Neural cell (in vitro differentiated cells): ENCODE measurements around the gene ATP1A1.

Source experiments
- CTCF ChIP-seq: fragments of 450-650 bp; IDR thresholded peaks from 2 replicates; pipeline ENCODE4 v1.5.1; 2014; ENCODE audit warnings: antibody characterized with exemption, mild to moderate bottlenecking, moderate library complexity; ENCODE audit not compliant: poor library complexity, severe bottlenecking
- EP300 ChIP-seq: fragments of 450-650 bp; conservative IDR thresholded peaks from 2 replicates; pipeline ENCODE4 v1.6.1; 2014; ENCODE audit warnings: antibody characterized with exemption, mild to moderate bottlenecking, moderate library complexity; ENCODE audit not compliant: poor library complexity, severe bottlenecking
- EZH2 ChIP-seq: fragments of 200-600, 300-800 bp; shearing (Covaris generic), sonication (generic); IDR thresholded peaks from 2 replicates; pipeline ENCODE4 v1.6.1; 2014; ENCODE audit warnings: antibody characterized with exemption, low read length, borderline replicate concordance, mild to moderate bottlenecking; ENCODE audit not compliant: insufficient read depth, poor library complexity, severe bottlenecking
- POLR2AphosphoS5 ChIP-seq: IDR thresholded peaks from 2 replicates; pipeline ENCODE4 v1.6.1; 2012
- RAD21 ChIP-seq: fragments of 450-650 bp; conservative IDR thresholded peaks from 2 replicates; pipeline ENCODE4 v1.6.1; 2014; ENCODE audit warnings: antibody characterized with exemption, mild to moderate bottlenecking, moderate library complexity
- SMC3 ChIP-seq: fragments of 450-650 bp; conservative IDR thresholded peaks from 2 replicates; pipeline ENCODE4 v1.6.1; 2014; ENCODE audit warnings: antibody characterized with exemption, mild to moderate bottlenecking, moderate library complexity; ENCODE audit not compliant: poor library complexity
- TAF1 ChIP-seq: IDR thresholded peaks from 2 replicates; pipeline ENCODE4 v1.6.1; 2012; ENCODE audit warnings: low read depth
- TF ChIP-seq, protein P1 (sequence below): IDR thresholded peaks from 2 replicates; pipeline ENCODE4 v1.6.1; 2012; ENCODE audit warnings: borderline replicate concordance

GRCh38 chr1:116411784-116412479 lies 38.9 kb downstream of the ATP1A1 start:
- TF ChIP-seq CTCF: no peak
- no peak for TF ChIP-seq EP300
- TF ChIP-seq EZH2: no peak
- no peak for TF ChIP-seq POLR2AphosphoS5
- TF ChIP-seq SMC3: no peak
- no peak for TF ChIP-seq TAF1
- no peak for TF ChIP-seq RAD21
- TF ChIP-seq, protein P1, sequence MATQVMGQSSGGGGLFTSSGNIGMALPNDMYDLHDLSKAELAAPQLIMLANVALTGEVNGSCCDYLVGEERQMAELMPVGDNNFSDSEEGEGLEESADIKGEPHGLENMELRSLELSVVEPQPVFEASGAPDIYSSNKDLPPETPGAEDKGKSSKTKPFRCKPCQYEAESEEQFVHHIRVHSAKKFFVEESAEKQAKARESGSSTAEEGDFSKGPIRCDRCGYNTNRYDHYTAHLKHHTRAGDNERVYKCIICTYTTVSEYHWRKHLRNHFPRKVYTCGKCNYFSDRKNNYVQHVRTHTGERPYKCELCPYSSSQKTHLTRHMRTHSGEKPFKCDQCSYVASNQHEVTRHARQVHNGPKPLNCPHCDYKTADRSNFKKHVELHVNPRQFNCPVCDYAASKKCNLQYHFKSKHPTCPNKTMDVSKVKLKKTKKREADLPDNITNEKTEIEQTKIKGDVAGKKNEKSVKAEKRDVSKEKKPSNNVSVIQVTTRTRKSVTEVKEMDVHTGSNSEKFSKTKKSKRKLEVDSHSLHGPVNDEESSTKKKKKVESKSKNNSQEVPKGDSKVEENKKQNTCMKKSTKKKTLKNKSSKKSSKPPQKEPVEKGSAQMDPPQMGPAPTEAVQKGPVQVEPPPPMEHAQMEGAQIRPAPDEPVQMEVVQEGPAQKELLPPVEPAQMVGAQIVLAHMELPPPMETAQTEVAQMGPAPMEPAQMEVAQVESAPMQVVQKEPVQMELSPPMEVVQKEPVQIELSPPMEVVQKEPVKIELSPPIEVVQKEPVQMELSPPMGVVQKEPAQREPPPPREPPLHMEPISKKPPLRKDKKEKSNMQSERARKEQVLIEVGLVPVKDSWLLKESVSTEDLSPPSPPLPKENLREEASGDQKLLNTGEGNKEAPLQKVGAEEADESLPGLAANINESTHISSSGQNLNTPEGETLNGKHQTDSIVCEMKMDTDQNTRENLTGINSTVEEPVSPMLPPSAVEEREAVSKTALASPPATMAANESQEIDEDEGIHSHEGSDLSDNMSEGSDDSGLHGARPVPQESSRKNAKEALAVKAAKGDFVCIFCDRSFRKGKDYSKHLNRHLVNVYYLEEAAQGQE: no peak
